Sigmoid colon (tissue), 7 donors: ENCODE results near the gene IGF2BP2. TPM values are rescaled to one million over a fixed set of nuclear protein-coding genes. Genes with fewer than 3 reads are reported as not detected.

Experiments used
- DNase-seq: peaks from one replicate; pipeline ENCODE4 v3.0.0-alpha.2; 2019
- H3K27ac ChIP-seq, 4 donors: fragments of 200-600 bp; sonication (generic); one replicate each; pipeline ENCODE4 v1.5.1; 2016 to 2019; ENCODE audit warnings: mild to moderate bottlenecking in 1 of 4
- H3K27me3 ChIP-seq, 3 donors: fragments of 200-600 bp; sonication (generic); one replicate each; pipeline ENCODE4 v1.5.1; 2019; ENCODE audit warnings: mild to moderate bottlenecking in 1 of 3
- H3K36me3 ChIP-seq, 4 donors: fragments of 200-600 bp; sonication (generic); one replicate each; pipeline ENCODE4 v1.5.1; 2016 to 2019
- H3K4me1 ChIP-seq, 4 donors: fragments of 200-600 bp; sonication (generic); one replicate each; pipeline ENCODE4 v1.5.1; 2017 to 2019
- H3K4me3 ChIP-seq, 4 donors: fragments of 200-600 bp; sonication (generic); one replicate each; pipeline ENCODE4 v1.5.1; 2017 to 2019; ENCODE audit warnings: mild to moderate bottlenecking in 2 of 4, moderate library complexity in 1 of 4
- H3K9me3 ChIP-seq, 4 donors: fragments of 200-600 bp in 3 of 4; sonication (generic) in 3 of 4; one replicate each; pipeline versions ENCODE4 v1.5.1 to v1.6.1; 2013 to 2019
- EP300 ChIP-seq, 4 donors: sonication (generic); formaldehyde crosslinking; IDR thresholded peaks; one replicate each; pipeline ENCODE4 v1.6.1; 2017; ENCODE audit warnings: antibody characterized with exemption in 4 of 4
- POLR2A ChIP-seq, 2 donors: fragments of 450-650 bp; IDR thresholded peaks; one replicate each; pipeline ENCODE4 v1.6.1; 2016; ENCODE audit warnings: antibody characterized with exemption in 2 of 2, mild to moderate bottlenecking in 2 of 2, moderate library complexity in 2 of 2
- POLR2AphosphoS5 ChIP-seq, 4 donors: sonication (generic); formaldehyde crosslinking; IDR thresholded peaks; one replicate each; pipeline ENCODE4 v1.6.1; 2017; ENCODE audit warnings: antibody characterized with exemption in 4 of 4
- WGBS, 2 donors: extraction: QIAGEN DNeasy Blood & Tissue Kit; methylation state at CpG; one replicate each; pipeline ENCODE4 v1.1.7; 2013; 5-methylcytosine and 5-hydroxymethylcytosine counted together
- intact Hi-C: fragments of 100-400 bp; cut with DNase I; formaldehyde crosslinking; loops from one replicate; pipeline ENCODE4 v1.15.1; 2023
- polyA plus RNA-seq, 3 donors: library from polyadenylated mRNA; stranded (reverse); fragments of 200-250 nt; gene quantifications; one replicate each; pipeline ENCODE4 v1.2.3, GENCODE V29; 2013
- total RNA-seq, 4 donors: library from RNA; depleted of rRNA; stranded (reverse); fragments of >200 nt; gene quantifications; one replicate each; pipeline ENCODE4 v1.1.0, GENCODE V29; 2016
- TF ChIP-seq, protein P1 (sequence below), 4 experiments: fragments of 450-650 bp in 3 of 4; fragments of 200-600 bp in 1 of 4; IDR thresholded peaks; one replicate each; pipeline ENCODE4 v1.5.1; 2016 to 2019; ENCODE audit warnings: antibody characterized with exemption in 4 of 4, mild to moderate bottlenecking in 3 of 4, moderate library complexity in 2 of 4
- donor health status: healthy with polysubstance abuse.
- donor health status: Bipolar disorder and iron deficiency.
- donor health status: healthy.

IGF2BP2 gene
- total and polyA plus RNA-seq, 7 donors = 6.3 to 20.7 (median 14.7) TPM

DNA sequence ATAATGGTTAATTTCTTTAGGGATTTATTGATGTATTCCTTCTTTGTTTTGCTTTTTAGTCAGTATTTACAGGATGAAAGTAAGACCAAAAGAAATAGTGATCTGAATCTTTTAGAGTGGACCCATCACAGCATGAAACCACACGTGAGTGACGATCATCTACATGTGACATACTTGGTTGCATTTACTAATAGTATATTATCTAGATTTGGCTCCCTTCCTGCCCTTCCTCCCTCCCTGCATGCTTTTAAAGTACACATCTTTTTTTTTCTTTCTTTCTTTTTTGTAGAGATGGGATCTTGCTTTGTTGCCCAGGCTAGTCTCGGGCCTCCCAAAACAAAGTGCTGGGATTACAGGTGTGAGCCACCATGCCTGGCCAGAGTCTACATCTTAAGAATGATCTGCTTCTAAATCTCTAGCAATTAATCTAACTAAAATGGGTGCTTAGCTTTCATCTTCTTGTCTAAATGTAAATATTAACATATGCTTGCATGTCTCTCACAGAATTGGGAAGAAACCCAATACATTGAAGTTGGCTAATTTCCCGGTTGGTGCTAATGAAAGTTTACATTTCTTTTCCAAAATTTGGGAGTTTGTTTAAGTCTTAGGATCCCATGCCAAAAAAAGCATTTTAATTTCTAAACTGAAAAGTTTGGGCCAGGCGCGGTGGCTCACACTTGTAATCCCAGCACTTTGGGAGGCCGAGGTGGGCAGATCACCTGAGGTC lies 200.7 kb downstream of the IGF2BP2 start:
- intact Hi-C loops = no loop called here
- Histone ChIP-seq H3K27me3 (no peaks in the 10 kb centered on the region), H3K27ac (no peak overlapping the region), H3K4me3 (no peak overlapping the region), H3K36me3 (peaks cover 0 to 97% (median 54%) of the 10 kb centered on the region in 4 donors), H3K9me3 (no peaks in the 10 kb centered on the region), H3K4me1 (no peaks in the 10 kb centered on the region)
- TF ChIP-seq POLR2AphosphoS5 (IDR thresholded peaks at IDR 0.05) = no peak
- TF ChIP-seq EP300 (IDR thresholded peaks at IDR 0.05) = no peak
- no peak for TF ChIP-seq POLR2A (IDR thresholded peaks at IDR 0.05)
- TF ChIP-seq, protein P1, sequence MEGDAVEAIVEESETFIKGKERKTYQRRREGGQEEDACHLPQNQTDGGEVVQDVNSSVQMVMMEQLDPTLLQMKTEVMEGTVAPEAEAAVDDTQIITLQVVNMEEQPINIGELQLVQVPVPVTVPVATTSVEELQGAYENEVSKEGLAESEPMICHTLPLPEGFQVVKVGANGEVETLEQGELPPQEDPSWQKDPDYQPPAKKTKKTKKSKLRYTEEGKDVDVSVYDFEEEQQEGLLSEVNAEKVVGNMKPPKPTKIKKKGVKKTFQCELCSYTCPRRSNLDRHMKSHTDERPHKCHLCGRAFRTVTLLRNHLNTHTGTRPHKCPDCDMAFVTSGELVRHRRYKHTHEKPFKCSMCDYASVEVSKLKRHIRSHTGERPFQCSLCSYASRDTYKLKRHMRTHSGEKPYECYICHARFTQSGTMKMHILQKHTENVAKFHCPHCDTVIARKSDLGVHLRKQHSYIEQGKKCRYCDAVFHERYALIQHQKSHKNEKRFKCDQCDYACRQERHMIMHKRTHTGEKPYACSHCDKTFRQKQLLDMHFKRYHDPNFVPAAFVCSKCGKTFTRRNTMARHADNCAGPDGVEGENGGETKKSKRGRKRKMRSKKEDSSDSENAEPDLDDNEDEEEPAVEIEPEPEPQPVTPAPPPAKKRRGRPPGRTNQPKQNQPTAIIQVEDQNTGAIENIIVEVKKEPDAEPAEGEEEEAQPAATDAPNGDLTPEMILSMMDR (IDR thresholded peaks at IDR 0.05) = no peak
- no peak for DNase-seq
- WGBS, 2 donors = 80 to 92% methylated on average over 7 of the region's 7 CpGs

DNA sequence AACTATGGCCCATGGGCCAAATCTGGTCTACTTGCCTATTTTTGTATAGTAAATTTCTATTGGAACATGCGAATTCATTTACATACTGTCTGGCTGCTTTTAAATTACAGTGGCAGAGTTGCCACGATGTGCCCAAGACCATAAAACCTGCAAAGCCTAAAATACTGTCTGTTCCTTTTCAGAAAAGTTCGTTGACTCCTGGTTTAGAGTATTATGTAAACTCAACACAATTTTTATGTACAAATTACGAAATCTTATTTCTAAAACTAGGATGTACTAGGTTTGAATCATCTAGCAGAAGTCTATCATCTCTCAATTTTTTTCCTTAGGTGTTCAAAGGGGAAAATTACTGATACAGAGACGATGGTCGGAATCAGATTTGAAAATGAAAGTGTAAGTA lies 211.8 kb downstream of the IGF2BP2 start:
- TF ChIP-seq, protein P1 (IDR thresholded peaks at IDR 0.05) = no peak
- no peaks in the 10 kb centered on the region for H3K9me3 ChIP-seq
- H3K27ac ChIP-seq = no peak overlapping the region
- H3K27me3 ChIP-seq = no peaks in the 10 kb centered on the region
- intact Hi-C loops = no loop called here
- H3K4me1 ChIP-seq = no peaks in the 10 kb centered on the region
- H3K4me3 ChIP-seq = no peak overlapping the region
- peaks cover 33 to 97% (median 54%) of the 10 kb centered on the region in 4 donors for H3K36me3 ChIP-seq
- 81 to 83% methylated on average over 6 of the region's 6 CpGs for WGBS, 2 donors
- DNase-seq = no peak

DNA sequence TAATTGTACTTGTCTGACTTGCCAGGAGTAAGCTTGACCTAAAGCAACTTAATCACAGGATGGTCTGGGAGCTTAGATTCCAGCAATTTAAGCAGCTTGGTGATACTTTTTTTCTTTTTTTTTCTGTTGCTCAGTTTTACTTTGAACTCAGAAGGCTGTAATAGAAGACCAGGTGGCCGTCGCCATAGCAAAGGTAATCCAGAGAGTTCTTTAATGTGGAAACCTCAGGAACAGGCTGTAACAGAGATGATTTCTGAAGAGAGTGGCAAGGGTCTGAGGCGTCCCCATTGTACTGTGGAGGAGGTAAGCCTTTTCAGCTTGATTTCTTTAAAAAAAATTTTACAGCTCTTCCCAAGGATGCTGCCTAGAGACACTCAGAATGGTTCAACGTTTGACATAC lies 218.6 kb downstream of the IGF2BP2 start:
- H3K27ac ChIP-seq = no peak overlapping the region
- no peaks in the 10 kb centered on the region for H3K9me3 ChIP-seq
- H3K4me1 ChIP-seq = no peaks in the 10 kb centered on the region
- DNase-seq = no peak
- no peak for TF ChIP-seq EP300 (IDR thresholded peaks at IDR 0.05)
- TF ChIP-seq, protein P1 (IDR thresholded peaks at IDR 0.05) = no peak
- no peak for TF ChIP-seq POLR2A (IDR thresholded peaks at IDR 0.05)
- no peak for TF ChIP-seq POLR2AphosphoS5 (IDR thresholded peaks at IDR 0.05)
- no peak overlapping the region for H3K4me3 ChIP-seq
- intact Hi-C loops = no loop called here
- 75 to 87% methylated on average over 4 of the region's 4 CpGs for WGBS, 2 donors
- H3K27me3 ChIP-seq = no peaks in the 10 kb centered on the region
- H3K36me3 ChIP-seq = peaks cover 13 to 100% (median 40%) of the 10 kb centered on the region in 4 donors

DNA sequence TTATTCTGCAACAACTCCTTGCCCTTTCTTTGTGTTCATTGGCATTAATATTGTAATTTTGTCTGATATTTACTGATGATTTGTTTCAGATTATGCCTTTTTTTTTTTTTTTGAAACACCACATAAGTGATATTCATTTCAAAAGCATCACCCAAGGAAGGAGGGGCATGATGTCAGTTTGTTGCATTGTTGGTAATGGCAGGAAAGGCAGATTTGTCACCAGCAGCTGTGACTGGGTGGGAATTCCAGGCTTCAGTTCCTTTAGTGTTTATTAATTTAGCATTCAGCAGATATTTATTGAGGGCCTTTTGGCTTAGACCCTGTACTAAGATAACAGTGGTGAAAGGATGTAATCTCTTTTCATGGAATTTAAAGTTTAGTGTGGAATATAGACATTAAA lies 219.3 kb downstream of the IGF2BP2 start:
- intact Hi-C loops = no loop called here
- Histone ChIP-seq H3K27ac (no peak overlapping the region), H3K4me1 (no peaks in the 10 kb centered on the region), H3K4me3 (no peak overlapping the region), H3K36me3 (peaks cover 9 to 100% (median 40%) of the 10 kb centered on the region in 4 donors), H3K9me3 (no peaks in the 10 kb centered on the region), H3K27me3 (no peaks in the 10 kb centered on the region)
- no peak for DNase-seq
- TF ChIP-seq POLR2A (IDR thresholded peaks at IDR 0.05) (no peak), EP300 (IDR thresholded peaks at IDR 0.05) (no peak), POLR2AphosphoS5 (IDR thresholded peaks at IDR 0.05) (no peak)
- TF ChIP-seq, protein P1 (IDR thresholded peaks at IDR 0.05) = no peak

DNA sequence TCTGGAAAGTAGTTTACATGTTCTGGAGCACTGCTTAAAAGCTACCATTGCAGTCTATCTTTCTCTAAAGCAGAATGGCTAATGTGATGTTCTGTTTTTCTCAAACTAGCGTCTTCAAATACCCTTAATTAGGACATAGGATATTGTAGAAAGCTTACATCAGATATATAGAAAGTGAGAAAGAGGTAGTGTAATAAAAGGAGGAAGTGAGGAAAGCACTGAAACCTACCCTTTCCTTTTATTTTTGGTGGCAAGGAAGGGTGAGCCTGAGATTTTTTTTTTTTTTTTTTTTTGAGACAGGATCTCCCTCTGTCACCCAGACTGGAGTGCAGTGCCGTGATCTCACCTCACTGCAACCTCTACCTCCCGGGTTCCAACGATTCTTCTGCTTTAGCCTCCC lies 229.3 kb downstream of the IGF2BP2 start:
- no peak overlapping the region for H3K4me3 ChIP-seq
- no peaks in the 10 kb centered on the region for H3K9me3 ChIP-seq
- WGBS, 2 donors = 71 to 91% methylated on average over 4 of the region's 4 CpGs
- TF ChIP-seq EP300 (IDR thresholded peaks at IDR 0.05) (no peak), POLR2A (IDR thresholded peaks at IDR 0.05) (no peak), POLR2AphosphoS5 (IDR thresholded peaks at IDR 0.05) (no peak)
- TF ChIP-seq, protein P1 (IDR thresholded peaks at IDR 0.05) = no peak
- H3K4me1 ChIP-seq = no peaks in the 10 kb centered on the region
- no peak overlapping the region for H3K27ac ChIP-seq
- intact Hi-C loops = no loop called here
- H3K36me3 ChIP-seq = peaks cover 0 to 78% (median 3%) of the 10 kb centered on the region in 4 donors
- H3K27me3 ChIP-seq = no peaks in the 10 kb centered on the region
- DNase-seq = no peak
